CD4-positive, alpha-beta T cell treated with Interferon gamma for 1 hour (primary cell): ENCODE measurements around the gene FAAP20.

Experiments
- DNase-seq: peaks from one replicate; pipeline ENCODE4 v3.0.0-alpha.2; 2020

Gene FAAP20

GRCh38 chr1:2209400-2210083, 15.0 kb upstream of the FAAP20 start:
- DNase-seq: no peak

GRCh38 chr1:2208309-2209239, 14.0 kb upstream of the FAAP20 start:
- no peak for DNase-seq

- no peak for DNase-seq
Measured at GRCh38 chr1:2206813-2207487, 12.4 kb upstream of the FAAP20 start.

- peak; percentile 93 for DNase-seq
Measured at GRCh38 chr1:2205191-2205952, 10.8 kb upstream of the FAAP20 start.

GRCh38 chr1:2204415-2205190, 10.0 kb upstream of the FAAP20 start:
- DNase-seq: no peak

- DNase-seq: no peak
Measured at GRCh38 chr1:2203671-2204414, 9.3 kb upstream of the FAAP20 start.

GRCh38 chr1:2202843-2203601, 8.4 kb upstream of the FAAP20 start:
- DNase-seq: no peak

GRCh38 chr1:2202008-2202575, 7.5 kb upstream of the FAAP20 start:
- DNase-seq: no peak

GRCh38 chr1:2201062-2201461, 6.5 kb upstream of the FAAP20 start:
- no peak for DNase-seq

- DNase-seq: no peak
Measured at GRCh38 chr1:2200308-2200943, 5.9 kb upstream of the FAAP20 start.

GRCh38 chr1:2199042-2199810, 4.7 kb upstream of the FAAP20 start:
- peak; percentile 91 for DNase-seq

GRCh38 chr1:2198571-2198970, 4.0 kb upstream of the FAAP20 start:
- DNase-seq: no peak

- no peak for DNase-seq
Measured at GRCh38 chr1:2197707-2198165, 3.2 kb upstream of the FAAP20 start.

- DNase-seq: no peak
Measured at GRCh38 chr1:2196901-2197638, 2.5 kb upstream of the FAAP20 start.

- no peak for DNase-seq
Measured at GRCh38 chr1:2195785-2196184, 1.2 kb upstream of the FAAP20 start.

GRCh38 chr1:2194898-2195673, 514 bp upstream of the FAAP20 start:
- DNase-seq: peak; percentile 87
